ENCODE measurements around the gene TRERF1. TPM values are rescaled to one million over a fixed set of nuclear protein-coding genes. Genes with fewer than 3 reads are reported as not detected.

Gene TRERF1
- polyA plus RNA-seq, 1 of the 3 experiments (the other 2 are of a cell fraction) = 3.6 TPM

DNA sequence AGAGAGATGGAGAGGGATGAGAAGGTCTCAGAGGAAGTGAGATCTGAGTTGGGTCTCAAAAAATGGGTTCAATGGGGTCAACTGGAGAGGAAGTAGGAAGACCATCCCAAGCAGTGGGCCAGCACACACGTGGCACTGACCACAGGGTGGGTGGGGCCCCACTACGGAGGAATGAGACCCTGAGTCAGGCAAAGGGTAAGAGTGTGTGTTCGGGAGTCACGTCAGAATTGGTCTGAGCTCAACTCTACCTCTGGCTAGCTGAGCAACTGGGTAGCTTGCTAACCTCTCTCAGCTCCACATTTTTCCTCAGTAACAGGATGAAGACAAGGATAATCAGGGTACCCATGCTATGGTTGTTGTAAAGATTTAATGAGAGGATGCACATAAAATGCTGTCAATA is 79.0 kb downstream of the TRERF1 start:
- Histone ChIP-seq H3K9ac (no peak overlapping the region), H3K36me3 (replicated peaks in 1 of 2; ENCODE audit: control insufficient read depth in 1 of 2, insufficient read depth in 2 of 2, low read length in 1 of 2) (no peaks in the 10 kb centered on the region), H3K4me1 (ENCODE audit: control insufficient read depth in 1 of 2, insufficient read depth in 2 of 2, low read depth in 1 of 2, low read length in 1 of 2) (no peaks in the 10 kb centered on the region), H3K27me3 (ENCODE audit: insufficient read depth) (no peaks in the 10 kb centered on the region), H4K20me1 (ENCODE audit: insufficient read depth) (no peaks in the 10 kb centered on the region), H3K9me3 (no peaks in the 10 kb centered on the region), H3K27ac (ENCODE audit: low read depth in 2 of 2, low read length in 1 of 2) (no peak overlapping the region), H2AFZ (ENCODE audit: low read depth) (no peak overlapping the region), H3K79me2 (ENCODE audit: insufficient read depth) (no peaks in the 10 kb centered on the region), H3K4me3 (ENCODE audit: low read depth in 2 of 2, low read length in 1 of 2) (no peak overlapping the region), H3K4me2 (no peak overlapping the region), H3K9me2 (no peaks in the 10 kb centered on the region), H3F3A (replicated peaks; ENCODE audit: insufficient read depth) (no peaks in the 10 kb centered on the region)
- TF ChIP-seq EP300 (IDR thresholded peaks at IDR 0.05; ENCODE audit: borderline replicate concordance in 1 of 2, low read depth in 1 of 2, low read length in 1 of 2) = no peak
- no peak for TF ChIP-seq PBX3 (IDR thresholded peaks at IDR 0.05)
- TF ChIP-seq, protein P1, sequence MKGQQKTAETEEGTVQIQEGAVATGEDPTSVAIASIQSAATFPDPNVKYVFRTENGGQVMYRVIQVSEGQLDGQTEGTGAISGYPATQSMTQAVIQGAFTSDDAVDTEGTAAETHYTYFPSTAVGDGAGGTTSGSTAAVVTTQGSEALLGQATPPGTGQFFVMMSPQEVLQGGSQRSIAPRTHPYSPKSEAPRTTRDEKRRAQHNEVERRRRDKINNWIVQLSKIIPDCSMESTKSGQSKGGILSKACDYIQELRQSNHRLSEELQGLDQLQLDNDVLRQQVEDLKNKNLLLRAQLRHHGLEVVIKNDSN (IDR thresholded peaks at IDR 0.05; ENCODE audit: borderline replicate concordance, low read depth) = no peak
- no peak for TF ChIP-seq YY1 (IDR thresholded peaks at IDR 0.05; ENCODE audit: low read depth)
- no peak for TF ChIP-seq MEF2A (IDR thresholded peaks at IDR 0.05; ENCODE audit: borderline replicate concordance, low read depth)
- no peak for TF ChIP-seq TAF1 (IDR thresholded peaks at IDR 0.05; ENCODE audit: borderline replicate concordance, low read depth, low read length)
- TF ChIP-seq ELF1 (IDR thresholded peaks at IDR 0.05) = no peak
- no peak for TF ChIP-seq JUND (IDR thresholded peaks at IDR 0.05)
- TF ChIP-seq GABPA (IDR thresholded peaks at IDR 0.05; ENCODE audit: low read depth) = no peak
- no peak for TF ChIP-seq EZH2phosphoT487 (IDR thresholded peaks at IDR 0.05; ENCODE audit: borderline replicate concordance, low read depth)
- no peak for TF ChIP-seq REST (IDR thresholded peaks at IDR 0.05; ENCODE audit: low read depth, low read length)
- TF ChIP-seq FOXM1 (IDR thresholded peaks at IDR 0.05; ENCODE audit: low read depth) = no peak
- no peak for TF ChIP-seq RAD21 (IDR thresholded peaks at IDR 0.05; ENCODE audit: low read length)
- no peak for TF ChIP-seq POLR2AphosphoS5 (IDR thresholded peaks at IDR 0.05; ENCODE audit: low read depth, low read length)
- TF ChIP-seq FOXJ3 (CRISPR knock-in tag; IDR thresholded peaks at IDR 0.05) = no peak
- ChIA-PET CTCF (no interaction called here), POLR2A (no interaction called here)
- DNase-seq = no peak
- WGBS (ENCODE audit: low lambda C conversion rate) = 91% methylated on average over 4 of the region's 4 CpGs

Measured in SK-N-SH (cell line).